MM.1S (cell line): Measurements from ENCODE around the gene AUTS2.

Source experiments
- DNase-seq: peaks from one replicate; pipeline ENCODE4 v3.0.0-alpha.2; 2015
- H2AFZ ChIP-seq: fragments of 300-600 bp; sonication (generic); 2 replicates; pipeline ENCODE4 v1.6.0; 2016; ENCODE audit warnings: antibody characterized with exemption, low read length
- H3F3A ChIP-seq: fragments of 300-600 bp; sonication (generic); 2 replicates; pipeline ENCODE4 v1.6.1; 2016; ENCODE audit warnings: mild to moderate bottlenecking, antibody characterized with exemption, low read length, moderate library complexity, mixed read lengths; ENCODE audit not compliant: insufficient read depth
- H3K27ac ChIP-seq: fragments of 300-600 bp; sonication (generic); 2 replicates; pipeline ENCODE4 v1.5.1; 2016; ENCODE audit warnings: mild to moderate bottlenecking, low read length
- H3K27me3 ChIP-seq: fragments of 300-600 bp; sonication (generic); replicated peaks from 2 replicates; pipeline ENCODE4 v1.6.0; 2016; ENCODE audit warnings: low read length; ENCODE audit not compliant: insufficient read depth
- H3K36me3 ChIP-seq: fragments of 300-600 bp; sonication (generic); replicated peaks from 2 replicates; pipeline ENCODE4 v1.6.1; 2016; ENCODE audit warnings: mild to moderate bottlenecking, low read length, mixed read lengths; ENCODE audit not compliant: insufficient read depth
- H3K4me1 ChIP-seq: fragments of 300-600 bp; sonication (generic); 2 replicates; pipeline ENCODE4 v1.6.1; 2016; ENCODE audit warnings: low read length, mixed read lengths
- H3K4me2 ChIP-seq: fragments of 300-600 bp; sonication (generic); 2 replicates; pipeline ENCODE4 v1.6.0; 2016; ENCODE audit warnings: low read depth, low read length
- H3K4me3 ChIP-seq: fragments of 300-600 bp; sonication (generic); 2 replicates; pipeline ENCODE4 v1.5.1; 2016; ENCODE audit warnings: low read length, mixed read lengths
- H3K79me2 ChIP-seq: fragments of 300-600 bp; sonication (generic); 2 replicates; pipeline ENCODE4 v1.6.1; 2016; ENCODE audit warnings: mixed run types, low read length, mixed read lengths
- H3K9ac ChIP-seq: fragments of 300-600 bp; sonication (generic); 2 replicates; pipeline ENCODE4 v1.6.1; 2016; ENCODE audit warnings: low read length, mixed read lengths
- H3K9me2 ChIP-seq: fragments of 300-600 bp; sonication (generic); replicated peaks from 2 replicates; pipeline ENCODE4 v1.6.1; 2016; ENCODE audit warnings: mild to moderate bottlenecking, low read length, mixed read lengths; ENCODE audit not compliant: insufficient read depth
- H3K9me3 ChIP-seq: fragments of 300-600 bp; sonication (generic); replicated peaks from 2 replicates; pipeline ENCODE4 v1.6.1; 2016; ENCODE audit warnings: mild to moderate bottlenecking, low read length, mixed read lengths; ENCODE audit not compliant: insufficient read depth
- H4K20me1 ChIP-seq: fragments of 300-600 bp; sonication (generic); 2 replicates; pipeline ENCODE4 v1.6.1; 2016; ENCODE audit warnings: mild to moderate bottlenecking, low read length, moderate library complexity, mixed read lengths; ENCODE audit not compliant: insufficient read depth
- EZH2 ChIP-seq: fragments of 300-600 bp; sonication (generic); optimal IDR thresholded peaks from 2 replicates; pipeline ENCODE3; 2017; ENCODE audit warnings: low read depth, mild to moderate bottlenecking, antibody characterized with exemption, low read length, mixed read lengths
- EZH2phosphoT487 ChIP-seq: fragments of 300-600 bp; sonication (generic); IDR thresholded peaks from 2 replicates; pipeline ENCODE4 v1.6.1; 2018; ENCODE audit warnings: antibody characterized with exemption, low read length
- TF ChIP-seq, protein P1 (sequence below): fragments of 300-600 bp; sonication (generic); IDR thresholded peaks from 2 replicates; pipeline ENCODE4 v1.5.1; 2016; ENCODE audit warnings: antibody characterized with exemption, low read length, mixed read lengths

AUTS2 gene

GRCh38 chr7:70319057-70319456 lies 720.8 kb downstream of the AUTS2 start:
- H3K27me3 ChIP-seq, result no peaks in the 10 kb centered on the region
- no peaks in the 10 kb centered on the region for H3K9me2 ChIP-seq
- H3K4me1 ChIP-seq, result no peaks in the 10 kb centered on the region
- TF ChIP-seq EZH2phosphoT487, result no peak
- TF ChIP-seq, protein P1, sequence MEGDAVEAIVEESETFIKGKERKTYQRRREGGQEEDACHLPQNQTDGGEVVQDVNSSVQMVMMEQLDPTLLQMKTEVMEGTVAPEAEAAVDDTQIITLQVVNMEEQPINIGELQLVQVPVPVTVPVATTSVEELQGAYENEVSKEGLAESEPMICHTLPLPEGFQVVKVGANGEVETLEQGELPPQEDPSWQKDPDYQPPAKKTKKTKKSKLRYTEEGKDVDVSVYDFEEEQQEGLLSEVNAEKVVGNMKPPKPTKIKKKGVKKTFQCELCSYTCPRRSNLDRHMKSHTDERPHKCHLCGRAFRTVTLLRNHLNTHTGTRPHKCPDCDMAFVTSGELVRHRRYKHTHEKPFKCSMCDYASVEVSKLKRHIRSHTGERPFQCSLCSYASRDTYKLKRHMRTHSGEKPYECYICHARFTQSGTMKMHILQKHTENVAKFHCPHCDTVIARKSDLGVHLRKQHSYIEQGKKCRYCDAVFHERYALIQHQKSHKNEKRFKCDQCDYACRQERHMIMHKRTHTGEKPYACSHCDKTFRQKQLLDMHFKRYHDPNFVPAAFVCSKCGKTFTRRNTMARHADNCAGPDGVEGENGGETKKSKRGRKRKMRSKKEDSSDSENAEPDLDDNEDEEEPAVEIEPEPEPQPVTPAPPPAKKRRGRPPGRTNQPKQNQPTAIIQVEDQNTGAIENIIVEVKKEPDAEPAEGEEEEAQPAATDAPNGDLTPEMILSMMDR, result no peak
- TF ChIP-seq EZH2, result no peak
- no peak overlapping the region for H2AFZ ChIP-seq
- DNase-seq, result no peak
- no peaks in the 10 kb centered on the region for H3F3A ChIP-seq
- H3K4me2 ChIP-seq, result no peak overlapping the region
- H4K20me1 ChIP-seq, result no peaks in the 10 kb centered on the region
- H3K79me2 ChIP-seq, result no peaks in the 10 kb centered on the region
- H3K9ac ChIP-seq, result no peak overlapping the region
- H3K27ac ChIP-seq, result no peak overlapping the region
- no peak overlapping the region for H3K4me3 ChIP-seq
- H3K36me3 ChIP-seq, result no peaks in the 10 kb centered on the region
- no peaks in the 10 kb centered on the region for H3K9me3 ChIP-seq

DNA sequence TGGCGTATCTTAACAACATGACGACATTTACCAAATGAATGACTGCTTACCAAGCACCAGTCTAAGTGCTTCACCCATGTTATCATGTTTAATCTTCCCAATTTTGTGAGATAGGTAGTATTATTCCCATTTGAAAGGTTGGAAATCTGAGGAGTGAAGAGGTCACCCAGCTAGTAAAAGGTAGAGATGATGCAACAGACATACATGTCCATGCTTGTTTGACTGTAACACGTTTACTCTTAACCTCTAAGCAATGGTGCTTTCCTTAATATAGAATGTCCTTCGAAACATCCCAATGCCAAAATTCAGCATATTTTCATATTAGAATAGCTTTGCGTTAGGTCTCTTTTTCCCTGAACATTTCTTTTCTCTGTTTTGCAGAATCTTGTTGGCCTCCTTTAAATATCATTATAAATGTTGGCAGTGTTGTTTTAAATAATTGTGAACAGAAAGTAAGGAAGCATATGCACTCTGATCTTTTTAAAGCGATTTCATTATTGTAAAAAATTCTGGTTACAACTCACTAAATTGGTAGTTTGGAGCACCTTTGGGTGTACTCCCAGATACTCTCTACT lies 722.8 kb downstream of the AUTS2 start:
- DNase-seq, result no peak
- no peak overlapping the region for H2AFZ ChIP-seq

DNA sequence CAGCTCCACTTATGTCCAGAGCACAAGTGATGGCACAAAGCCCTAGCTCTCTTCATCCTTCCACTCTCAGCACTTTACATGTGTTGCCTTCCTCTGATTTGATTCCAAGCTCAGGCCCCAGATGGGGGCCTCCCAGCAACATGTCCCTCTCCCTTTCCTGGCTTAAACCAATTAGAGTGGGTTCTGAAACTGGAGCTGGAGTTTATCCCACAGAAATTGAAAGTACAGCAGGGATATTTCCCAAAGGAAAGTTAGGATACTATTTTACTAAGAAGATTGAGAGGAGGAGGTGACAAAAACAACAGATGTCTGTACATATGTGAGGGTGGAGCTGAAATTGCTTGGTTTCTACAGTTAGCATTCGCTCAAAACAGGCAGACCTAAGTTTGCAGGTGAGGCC lies 724.6 kb downstream of the AUTS2 start:
- H3K4me1 ChIP-seq, result no peaks in the 10 kb centered on the region
- no peak for DNase-seq
- H4K20me1 ChIP-seq, result no peaks in the 10 kb centered on the region
- no peak overlapping the region for H3K27ac ChIP-seq
- no peaks in the 10 kb centered on the region for H3K79me2 ChIP-seq
- H3K9ac ChIP-seq, result no peak overlapping the region
- no peak overlapping the region for H2AFZ ChIP-seq
- H3F3A ChIP-seq, result no peaks in the 10 kb centered on the region
- no peaks in the 10 kb centered on the region for H3K36me3 ChIP-seq
- H3K9me3 ChIP-seq, result no peaks in the 10 kb centered on the region
- H3K27me3 ChIP-seq, result no peaks in the 10 kb centered on the region
- no peaks in the 10 kb centered on the region; the same call in 1 of the 2 replicates for H3K9me2 ChIP-seq
- no peak overlapping the region for H3K4me2 ChIP-seq
- H3K4me3 ChIP-seq, result no peak overlapping the region
- TF ChIP-seq EZH2phosphoT487 (no peak), EZH2 (no peak)
- TF ChIP-seq, protein P1, result no peak

More for the DNA sequence above, 722.8 kb downstream of the AUTS2 start:
- no peak overlapping the region for H3K4me3 ChIP-seq
- no peak overlapping the region for H3K27ac ChIP-seq
- no peaks in the 10 kb centered on the region for H3K79me2 ChIP-seq
- no peak overlapping the region for H3K4me2 ChIP-seq
- H3F3A ChIP-seq, result no peaks in the 10 kb centered on the region
- no peaks in the 10 kb centered on the region for H3K36me3 ChIP-seq
- H3K9ac ChIP-seq, result no peak overlapping the region
- no peaks in the 10 kb centered on the region for H3K9me3 ChIP-seq
- H4K20me1 ChIP-seq, result no peaks in the 10 kb centered on the region
- no peaks in the 10 kb centered on the region for H3K9me2 ChIP-seq
- H3K27me3 ChIP-seq, result no peaks in the 10 kb centered on the region
- H3K4me1 ChIP-seq, result no peaks in the 10 kb centered on the region
- TF ChIP-seq EZH2phosphoT487 (no peak), EZH2 (no peak)
- TF ChIP-seq, protein P1, result no peak
